HG03097 (cell line): ENCODE measurements around the gene GPALPP1.
"Not testable (repeated sequence)": the region's sequence is repeated elsewhere in the genome, so short reads cannot be mapped to it uniquely, and the experiment has no call there.

Source experiments
- ATAC-seq: cut with Tn5 transposase; IDR thresholded peaks from one replicate; pipeline ENCODE4 v1.9.1; 2021; ENCODE audit not compliant: unreplicated experiment, low FRiP score

Gene GPALPP1

GRCh38 chr13:45004096-45004495 is 14.8 kb downstream of the GPALPP1 start:
- ATAC-seq = no peak

GRCh38 chr13:45007225-45007624 is 17.9 kb downstream of the GPALPP1 start:
- no peak for ATAC-seq

- ATAC-seq = no peak
Observed at GRCh38 chr13:45007823-45008222, 18.5 kb downstream of the GPALPP1 start.

GRCh38 chr13:45011198-45011597 is 21.9 kb downstream of the GPALPP1 start:
- no peak for ATAC-seq

GRCh38 chr13:45015300-45015699 is 26.0 kb downstream of the GPALPP1 start:
- ATAC-seq = no peak

- no peak for ATAC-seq
Observed at GRCh38 chr13:45016792-45017425, 27.6 kb downstream of the GPALPP1 start.

GRCh38 chr13:45019981-45020380 is 30.6 kb downstream of the GPALPP1 start:
- not testable (repeated sequence) for ATAC-seq

- no peak for ATAC-seq
Observed at GRCh38 chr13:45021250-45021649, 31.9 kb downstream of the GPALPP1 start.

GRCh38 chr13:45024847-45025246 is 35.5 kb downstream of the GPALPP1 start:
- ATAC-seq = no peak

GRCh38 chr13:45034342-45034741 is 45.0 kb downstream of the GPALPP1 start:
- no peak for ATAC-seq

- ATAC-seq = no peak
Observed at GRCh38 chr13:45036206-45036605, 46.9 kb downstream of the GPALPP1 start.

GRCh38 chr13:45040173-45040572 is 50.8 kb downstream of the GPALPP1 start:
- ATAC-seq = no peak

GRCh38 chr13:45040622-45041021 is 51.3 kb downstream of the GPALPP1 start:
- no peak for ATAC-seq

GRCh38 chr13:45042539-45042938 is 53.2 kb downstream of the GPALPP1 start:
- ATAC-seq = no peak

GRCh38 chr13:45046445-45046844 is 57.1 kb downstream of the GPALPP1 start:
- ATAC-seq = no peak

GRCh38 chr13:45047394-45048310 is 58.3 kb downstream of the GPALPP1 start:
- ATAC-seq = peak; percentile 53

- ATAC-seq = no peak
Observed at GRCh38 chr13:45048890-45049407, 59.6 kb downstream of the GPALPP1 start.

- no peak for ATAC-seq
Observed at GRCh38 chr13:45049478-45049877, 60.1 kb downstream of the GPALPP1 start.

- ATAC-seq = no peak
Observed at GRCh38 chr13:45051315-45051714, 62.0 kb downstream of the GPALPP1 start.

GRCh38 chr13:45055198-45055901 is 66.0 kb downstream of the GPALPP1 start:
- no peak for ATAC-seq
